ENCODE measurements around the gene TAX1BP1.

- no peak for TF ChIP-seq CTCF (conservative IDR thresholded peaks at IDR 0.05 in 1 of 2, IDR thresholded peaks at IDR 0.05 in 1 of 2; ENCODE audit: extremely low read depth in 1 of 2, insufficient read depth in 1 of 2, low read depth in 1 of 2, low read length in 2 of 2)
- TF ChIP-seq EZH2 (IDR thresholded peaks at IDR 0.05; ENCODE audit: borderline replicate concordance, low read length): no peak
These were observed 30.6 kb upstream of the TAX1BP1 start for GRCh38 chr7:27709137-27710075.
